Heart left ventricle (tissue), 13 donors: ENCODE data around the gene CDH2.

Experiments
- CTCF ChIP-seq, 12 donors: fragments of 200-600 bp; sonication (generic) in 4 of 12; IDR thresholded peaks; one replicate each; pipeline versions ENCODE4 v1.5.0 to v1.8.0; 2018 to 2022; ENCODE audit warnings: antibody characterized with exemption in 12 of 12, mild to moderate bottlenecking in 5 of 12
- POLR2A ChIP-seq, 2 donors: fragments of 450-650 bp; IDR thresholded peaks; one replicate each; pipeline ENCODE4 v1.6.1; 2017; ENCODE audit warnings: antibody characterized with exemption in 2 of 2, mild to moderate bottlenecking in 2 of 2, moderate library complexity in 2 of 2
- donor health status: ischemic (EF 13 %, LVEDD 7.1; RV severe dilation, severe dysfunction).
- donor health status: DM: no; HTN: yes; CAD: no.
- donor health status: DM: no; HTN: no; CAD: no.
- donor health status: ischemic (EF 25% LVEDD 6.9; RV normal size, moderate dysfunction).
- donor health status: ischemic (EF 25% LVEDD 5.7; RV mildly dilated, moderate dysfunction).
- donor health status: ischemic (EF 35%, LVEDD 5.7; RV mildly dilated, moderate dysfunction).
- donor health status: nonischemic (EF 11% LVEDD 7.7; RV severe dilation, severe dysfunction).
- donor health status: DM: yes; HTN: yes; CAD: no.
- donor health status: PGD.
- donor health status: ischemic (EF 29% LVEDD 5.4; RV normal size, mild dysfunction).
- donor health status: nonischemic (EF 23%, LVEDD 6.1; RV moderate dilation, normal function).

DNA sequence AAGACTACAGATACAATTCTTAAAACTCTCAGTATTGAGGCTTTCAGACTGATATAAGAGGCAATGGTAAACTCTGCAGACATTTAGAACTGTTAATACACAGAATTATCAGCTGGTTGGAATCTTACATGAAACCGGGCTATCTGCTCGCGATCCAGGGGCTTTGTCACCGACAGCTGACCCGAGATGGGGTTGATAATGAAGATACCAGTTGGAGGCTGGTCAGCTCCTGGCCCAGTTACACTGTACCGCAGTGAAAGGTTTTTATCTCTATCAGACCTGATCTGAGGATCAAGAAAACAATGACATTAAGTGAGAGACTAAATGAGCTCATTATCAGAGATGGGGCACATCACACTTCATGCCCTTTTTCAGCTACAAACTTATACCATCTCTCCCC, 167.3 kb downstream of the CDH2 start:
- no peak for TF ChIP-seq CTCF (IDR thresholded peaks at IDR 0.05)
- no peak for TF ChIP-seq POLR2A (IDR thresholded peaks at IDR 0.05)
